ENCODE results near the gene CSKMT. TPM values are rescaled to one million over a fixed set of nuclear protein-coding genes. Genes with fewer than 3 reads are reported as not detected.
A peak's percentile ranks its signal among the peaks of the same experiment; 100 is the strongest.
"Not testable (repeated sequence)": the region's sequence is repeated elsewhere in the genome, so short reads cannot be mapped to it uniquely, and the experiment has no call there.

Gene CSKMT
- total and polyA plus RNA-seq, 2 donors = 5.0 to 9.5 TPM

GRCh38 chr11:62647609-62648005, 17.5 kb upstream of the CSKMT start:
- 85% methylated on average over 6 of the region's 6 CpGs for WGBS
- Histone ChIP-seq H3K27ac (ENCODE audit: low read depth) (no peak overlapping the region), H3K4me3 (ENCODE audit: low read depth, low read length) (no peak overlapping the region), H3K4me1 (ENCODE audit: insufficient read depth) (peaks cover 3% of the 10 kb centered on the region), H3K36me3 (ENCODE audit: insufficient read depth) (no peaks in the 10 kb centered on the region)
- DNase-seq (ENCODE audit: extremely low spot score) = no peak

- 91% methylated on average over 24 of the region's 24 CpGs for WGBS
- H3K36me3 ChIP-seq (ENCODE audit: insufficient read depth) = no peaks in the 10 kb centered on the region
- no peak for DNase-seq (ENCODE audit: extremely low spot score)
- H3K27ac ChIP-seq (ENCODE audit: low read depth) = no peak overlapping the region
- no peak overlapping the region for H3K4me3 ChIP-seq (ENCODE audit: low read depth, low read length)
- H3K4me1 ChIP-seq (ENCODE audit: insufficient read depth) = peaks cover 3% of the 10 kb centered on the region
These were observed 16.7 kb upstream of the CSKMT start for GRCh38 chr11:62648185-62648966.

- Histone ChIP-seq H3K4me1 (ENCODE audit: insufficient read depth) (peaks cover 3% of the 10 kb centered on the region), H3K4me3 (ENCODE audit: low read depth, low read length) (no peak overlapping the region), H3K27ac (ENCODE audit: low read depth) (no peak overlapping the region), H3K36me3 (ENCODE audit: insufficient read depth) (no peaks in the 10 kb centered on the region)
- 87% methylated on average over 11 of the region's 11 CpGs for WGBS
- DNase-seq (ENCODE audit: extremely low spot score) = no peak
These were observed 16.1 kb upstream of the CSKMT start for GRCh38 chr11:62648967-62649364.

- Histone ChIP-seq H3K27ac (ENCODE audit: low read depth) (no peak overlapping the region), H3K4me1 (ENCODE audit: insufficient read depth) (peaks cover 3% of the 10 kb centered on the region), H3K36me3 (ENCODE audit: insufficient read depth) (no peaks in the 10 kb centered on the region), H3K4me3 (ENCODE audit: low read depth, low read length) (no peak overlapping the region)
- 93% methylated on average over 11 of the region's 11 CpGs for WGBS
- no peak for DNase-seq (ENCODE audit: extremely low spot score)
These were observed 15.6 kb upstream of the CSKMT start for GRCh38 chr11:62649486-62649885.

GRCh38 chr11:62650283-62650682, 14.8 kb upstream of the CSKMT start:
- H3K4me3 ChIP-seq (ENCODE audit: low read depth, low read length); H3K27ac ChIP-seq (ENCODE audit: low read depth); DNase-seq (ENCODE audit: extremely low spot score); H3K4me1 ChIP-seq (ENCODE audit: insufficient read depth); H3K36me3 ChIP-seq (ENCODE audit: insufficient read depth): not testable (repeated sequence)
- 96% methylated on average over 12 of the region's 12 CpGs for WGBS

- H3K4me1 ChIP-seq (ENCODE audit: insufficient read depth) = no peaks in the 10 kb centered on the region
- DNase-seq (ENCODE audit: extremely low spot score) = no peak
- WGBS = 35% methylated on average over 16 of the region's 16 CpGs
- H3K36me3 ChIP-seq (ENCODE audit: insufficient read depth) = no peaks in the 10 kb centered on the region
- peak overlapping the region; percentile 95 for H3K27ac ChIP-seq (ENCODE audit: low read depth)
- H3K4me3 ChIP-seq (ENCODE audit: low read depth, low read length) = peak overlapping the region; percentile 76
These were observed 12.7 kb upstream of the CSKMT start for GRCh38 chr11:62652161-62653006.

- no peak for DNase-seq (ENCODE audit: extremely low spot score)
- WGBS = 87% methylated on average over 11 of the region's 11 CpGs
- no peaks in the 10 kb centered on the region for H3K4me1 ChIP-seq (ENCODE audit: insufficient read depth)
- no peak overlapping the region for H3K27ac ChIP-seq (ENCODE audit: low read depth)
- no peaks in the 10 kb centered on the region for H3K36me3 ChIP-seq (ENCODE audit: insufficient read depth)
- no peak overlapping the region for H3K4me3 ChIP-seq (ENCODE audit: low read depth, low read length)
These were observed 10.8 kb upstream of the CSKMT start for GRCh38 chr11:62654297-62654696.

GRCh38 chr11:62656796-62657429, 8.2 kb upstream of the CSKMT start:
- Histone ChIP-seq H3K36me3 (ENCODE audit: insufficient read depth) (no peaks in the 10 kb centered on the region), H3K27ac (ENCODE audit: low read depth) (no peak overlapping the region), H3K4me3 (ENCODE audit: low read depth, low read length) (no peak overlapping the region), H3K4me1 (ENCODE audit: insufficient read depth) (no peaks in the 10 kb centered on the region)
- 48% methylated on average over 5 of the region's 5 CpGs for WGBS
- DNase-seq (ENCODE audit: extremely low spot score) = no peak

GRCh38 chr11:62664405-62665074, 572 bp upstream of the CSKMT start:
- peak overlapping the region; percentile 74 for H3K4me3 ChIP-seq (ENCODE audit: low read depth, low read length)
- DNase-seq (ENCODE audit: extremely low spot score) = no peak
- peak overlapping the region; percentile 93 for H3K27ac ChIP-seq (ENCODE audit: low read depth)
- no peaks in the 10 kb centered on the region for H3K4me1 ChIP-seq (ENCODE audit: insufficient read depth)
- 3% methylated on average over 36 of the region's 36 CpGs for WGBS
- no peaks in the 10 kb centered on the region for H3K36me3 ChIP-seq (ENCODE audit: insufficient read depth)

- 2% methylated on average over 39 of the region's 39 CpGs for WGBS
- H3K4me3 ChIP-seq (ENCODE audit: low read depth, low read length) = peak overlapping the region; percentile 74
- no peaks in the 10 kb centered on the region for H3K4me1 ChIP-seq (ENCODE audit: insufficient read depth)
- peak overlapping the region; percentile 82 for H3K27ac ChIP-seq (ENCODE audit: low read depth)
- no peaks in the 10 kb centered on the region for H3K36me3 ChIP-seq (ENCODE audit: insufficient read depth)
- no peak for DNase-seq (ENCODE audit: extremely low spot score)
These were observed 617 bp downstream of the CSKMT start for GRCh38 chr11:62665599-62666258.

- peak overlapping the region; percentile 82 for H3K27ac ChIP-seq (ENCODE audit: low read depth)
- peak overlapping the region; percentile 74 for H3K4me3 ChIP-seq (ENCODE audit: low read depth, low read length)
- H3K4me1 ChIP-seq (ENCODE audit: insufficient read depth) = no peaks in the 10 kb centered on the region
- 43% methylated on average over 16 of the region's 16 CpGs for WGBS
- no peak for DNase-seq (ENCODE audit: extremely low spot score)
- H3K36me3 ChIP-seq (ENCODE audit: insufficient read depth) = no peaks in the 10 kb centered on the region
These were observed 1.3 kb downstream of the CSKMT start for GRCh38 chr11:62666259-62666926.

- Histone ChIP-seq H3K36me3 (ENCODE audit: insufficient read depth) (no peaks in the 10 kb centered on the region), H3K27ac (ENCODE audit: low read depth) (no peak overlapping the region), H3K4me1 (ENCODE audit: insufficient read depth) (no peaks in the 10 kb centered on the region), H3K4me3 (ENCODE audit: low read depth, low read length) (no peak overlapping the region)
- no peak for DNase-seq (ENCODE audit: extremely low spot score)
- 82% methylated on average over 2 of the region's 2 CpGs for WGBS
These were observed 2.3 kb downstream of the CSKMT start for GRCh38 chr11:62667460-62667859.
